Transverse colon (tissue), 4 donors: ENCODE measurements around the gene C2orf81. TPM values are rescaled to one million over a fixed set of nuclear protein-coding genes. Genes with fewer than 3 reads are reported as not detected.

Experiments used
- DNase-seq: peaks from one replicate; pipeline ENCODE4 v3.0.0-alpha.2; 2019
- H3K27ac ChIP-seq, 4 donors: fragments of 200-600 bp; sonication (generic); 2 replicates each; pipeline ENCODE4 v1.5.1; 2016 to 2018; ENCODE audit warnings: inconsistent platforms in 4 of 4
- H3K27me3 ChIP-seq: fragments of 200-600 bp; sonication (generic); 2 replicates; pipeline ENCODE4 v1.5.1; 2017; ENCODE audit warnings: inconsistent platforms
- H3K36me3 ChIP-seq, 4 donors: fragments of 200-600 bp; sonication (generic); 2 replicates each; pipeline ENCODE4 v1.5.1; 2017 to 2019; ENCODE audit warnings: inconsistent platforms in 4 of 4
- H3K4me1 ChIP-seq, 4 donors: fragments of 200-600 bp; sonication (generic); 2 replicates each; pipeline ENCODE4 v1.5.1; 2017 to 2020; ENCODE audit warnings: inconsistent platforms in 4 of 4
- H3K4me3 ChIP-seq, 4 donors: fragments of 200-600 bp; sonication (generic); 1 replicate in 1 of 4; 2 replicates in 3 of 4; pipeline versions ENCODE4 v1.5.1 to v1.6.1; 2017 to 2019; ENCODE audit warnings: inconsistent platforms in 4 of 4
- H3K9me3 ChIP-seq, 2 donors: fragments of 200-600 bp; sonication (generic); 2 replicates each; pipeline ENCODE4 v1.5.1; 2017 to 2019; ENCODE audit warnings: inconsistent platforms in 2 of 2
- EP300 ChIP-seq: sonication (generic); formaldehyde crosslinking; IDR thresholded peaks from one replicate; pipeline ENCODE4 v1.6.1; 2017; ENCODE audit warnings: antibody characterized with exemption, low read depth
- POLR2A ChIP-seq: fragments of 450-650 bp; IDR thresholded peaks from one replicate; pipeline ENCODE4 v1.6.1; 2016; ENCODE audit warnings: antibody characterized with exemption, mild to moderate bottlenecking, moderate library complexity
- POLR2AphosphoS5 ChIP-seq, 3 donors: sonication (generic); formaldehyde crosslinking; IDR thresholded peaks; one replicate each; pipeline ENCODE4 v1.6.1; 2016; ENCODE audit warnings: antibody characterized with exemption in 3 of 3
- WGBS, 2 donors: methylation state at CpG; one replicate each; pipeline ENCODE4 v1.1.5; 2018; ENCODE audit warnings: low coverage in 1 of 2; 5-methylcytosine and 5-hydroxymethylcytosine counted together
- in situ Hi-C, 4 donors: fragments of 200-750 bp; cut with MboI; loops; one replicate each; pipeline versions ENCODE4 v1.15.0 to v1.15.1; 2017; ENCODE audit warnings: low sequenced_read_pairs in 3 of 4, low pct_ligation_motif_present in 1 of 4, low pct_unique_long_range_greater_than_20kb in 1 of 4
- intact Hi-C: fragments of 100-400 bp; cut with DNase I; formaldehyde crosslinking; loops from one replicate; pipeline ENCODE4 v1.15.1; 2023; ENCODE audit warnings: low total_unique reads
- total RNA-seq, 4 donors: library from RNA; depleted of rRNA; stranded (reverse); fragments of >200 nt; gene quantifications; one replicate each; pipeline ENCODE4 v1.1.0, GENCODE V29; 2016
- TF ChIP-seq, protein P1 (sequence below), 5 experiments: fragments of 200-600 bp in 3 of 5; fragments of 450-650 bp in 2 of 5; sonication (generic) in 3 of 5; IDR thresholded peaks; 1 replicate in 2 of 5; 2 replicates in 3 of 5; pipeline ENCODE4 v1.5.1; 2016 to 2017; ENCODE audit warnings: antibody characterized with exemption in 5 of 5, inconsistent platforms in 3 of 5, mild to moderate bottlenecking in 2 of 5, moderate library complexity in 1 of 5

The C2orf81 gene
- total RNA-seq, 4 donors from 2014 or later, result 0.82 to 1.3 TPM; not detected in 2

DNA sequence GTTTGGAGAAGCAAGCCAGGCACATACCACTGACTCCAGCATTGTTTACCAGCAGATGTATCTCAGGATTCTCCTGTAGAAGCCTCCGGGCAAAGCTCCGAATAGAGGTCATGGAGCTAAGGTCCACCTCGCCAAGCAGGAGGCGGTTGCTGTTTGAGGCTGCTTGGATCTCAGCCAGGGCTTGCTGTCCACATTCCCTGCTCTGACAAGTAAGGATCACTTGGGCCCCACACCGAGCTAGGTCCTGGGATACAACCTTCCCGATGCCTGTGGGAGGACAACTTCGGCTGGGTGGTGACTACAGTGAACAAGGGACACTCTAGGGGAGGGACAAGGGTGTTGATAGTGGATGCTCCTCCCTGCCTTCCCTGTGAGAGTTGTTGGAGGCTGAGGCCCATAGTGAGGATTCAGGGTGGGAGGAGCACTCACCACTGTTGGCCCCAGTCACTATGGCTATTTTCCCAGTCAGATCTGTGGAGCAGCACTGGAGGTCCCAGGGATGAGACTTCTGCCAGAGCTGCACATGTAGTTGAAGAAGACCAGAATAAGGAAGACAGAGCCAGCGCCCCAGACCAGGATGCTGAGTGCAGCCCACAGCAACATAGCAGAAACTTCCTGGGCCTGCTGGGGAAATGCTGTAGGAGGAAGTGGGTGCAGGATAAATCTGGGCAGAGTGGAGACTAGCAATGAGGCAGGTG lies 8.3 kb downstream of the C2orf81 start:
- Histone ChIP-seq H3K4me3 (no peak overlapping the region), H3K27ac (no peak overlapping the region), H3K27me3 (no peaks in the 10 kb centered on the region), H3K9me3 (no peaks in the 10 kb centered on the region), H3K36me3 (no peaks in the 10 kb centered on the region), H3K4me1 (peaks cover 3 to 15% (median 10%) of the 10 kb centered on the region in 4 donors)
- in situ Hi-C loops, result no loop called here
- WGBS, 2 donors, result 48 to 60% methylated on average over 1 to 8 of the region's 8 CpGs
- no peak for DNase-seq
- intact Hi-C loops, result no loop called here
- TF ChIP-seq POLR2AphosphoS5 (IDR thresholded peaks at IDR 0.05), result no peak
- no peak for TF ChIP-seq EP300
- TF ChIP-seq, protein P1, sequence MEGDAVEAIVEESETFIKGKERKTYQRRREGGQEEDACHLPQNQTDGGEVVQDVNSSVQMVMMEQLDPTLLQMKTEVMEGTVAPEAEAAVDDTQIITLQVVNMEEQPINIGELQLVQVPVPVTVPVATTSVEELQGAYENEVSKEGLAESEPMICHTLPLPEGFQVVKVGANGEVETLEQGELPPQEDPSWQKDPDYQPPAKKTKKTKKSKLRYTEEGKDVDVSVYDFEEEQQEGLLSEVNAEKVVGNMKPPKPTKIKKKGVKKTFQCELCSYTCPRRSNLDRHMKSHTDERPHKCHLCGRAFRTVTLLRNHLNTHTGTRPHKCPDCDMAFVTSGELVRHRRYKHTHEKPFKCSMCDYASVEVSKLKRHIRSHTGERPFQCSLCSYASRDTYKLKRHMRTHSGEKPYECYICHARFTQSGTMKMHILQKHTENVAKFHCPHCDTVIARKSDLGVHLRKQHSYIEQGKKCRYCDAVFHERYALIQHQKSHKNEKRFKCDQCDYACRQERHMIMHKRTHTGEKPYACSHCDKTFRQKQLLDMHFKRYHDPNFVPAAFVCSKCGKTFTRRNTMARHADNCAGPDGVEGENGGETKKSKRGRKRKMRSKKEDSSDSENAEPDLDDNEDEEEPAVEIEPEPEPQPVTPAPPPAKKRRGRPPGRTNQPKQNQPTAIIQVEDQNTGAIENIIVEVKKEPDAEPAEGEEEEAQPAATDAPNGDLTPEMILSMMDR (IDR thresholded peaks at IDR 0.05), result no peak
- TF ChIP-seq POLR2A, result no peak

DNA sequence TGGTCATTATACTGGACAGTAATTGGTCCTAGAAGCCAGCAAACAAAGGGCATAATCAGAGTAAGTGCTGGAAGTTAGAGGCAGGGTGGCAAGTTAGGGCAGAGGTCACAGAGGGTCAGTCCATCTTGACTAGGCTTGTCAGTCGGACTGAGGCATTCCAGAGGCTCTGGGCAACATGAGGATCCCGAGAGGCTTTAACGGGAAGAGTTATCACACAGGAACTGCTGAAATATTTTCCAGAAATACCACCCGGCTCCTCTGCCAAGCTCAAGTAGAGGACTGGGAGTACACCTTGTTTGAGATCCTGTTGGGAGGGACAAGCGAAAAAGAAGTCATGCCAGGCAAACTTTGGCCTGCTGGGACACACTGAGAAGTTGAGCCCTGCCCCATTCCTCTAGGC lies 13.7 kb downstream of the C2orf81 start:
- no peaks in the 10 kb centered on the region for H3K36me3 ChIP-seq

DNA sequence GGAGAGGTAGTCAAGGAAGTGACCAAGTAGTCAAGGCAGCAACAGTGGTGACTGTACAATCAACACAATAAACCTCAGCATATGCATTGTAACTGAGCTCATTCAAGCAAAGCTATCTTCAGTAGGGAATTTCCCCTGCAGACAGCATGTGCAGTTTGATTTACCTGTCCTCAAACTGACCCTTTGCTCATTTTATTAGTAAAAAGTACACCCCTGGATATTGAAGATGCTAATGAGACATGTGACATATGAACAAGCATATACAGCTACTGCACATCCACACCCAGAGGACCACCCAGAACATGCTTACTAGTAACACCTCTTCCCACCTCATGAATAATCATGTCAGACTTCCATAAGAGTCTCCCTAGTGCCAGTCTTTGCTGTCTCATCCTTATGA lies 15.4 kb downstream of the C2orf81 start:
- H3K4me1 ChIP-seq, result no peaks in the 10 kb centered on the region
- H3K4me3 ChIP-seq, result no peak overlapping the region

More for the DNA sequence above, 13.7 kb downstream of the C2orf81 start:
- TF ChIP-seq EP300, result no peak
- TF ChIP-seq POLR2AphosphoS5 (IDR thresholded peaks at IDR 0.05), result no peak
- no peak for TF ChIP-seq POLR2A
- TF ChIP-seq, protein P1 (IDR thresholded peaks at IDR 0.05), result no peak
- no peak overlapping the region for H3K4me3 ChIP-seq
- no peak for DNase-seq
- intact Hi-C loops, result no loop called here
- H3K27ac ChIP-seq, result no peak overlapping the region
- in situ Hi-C loops, result no loop called here
- no peaks in the 10 kb centered on the region for H3K4me1 ChIP-seq
- H3K27me3 ChIP-seq, result no peaks in the 10 kb centered on the region
- WGBS, 2 donors, result 70 to 74% methylated on average over 4 to 5 of the region's 5 CpGs
- H3K9me3 ChIP-seq, result no peaks in the 10 kb centered on the region

DNA sequence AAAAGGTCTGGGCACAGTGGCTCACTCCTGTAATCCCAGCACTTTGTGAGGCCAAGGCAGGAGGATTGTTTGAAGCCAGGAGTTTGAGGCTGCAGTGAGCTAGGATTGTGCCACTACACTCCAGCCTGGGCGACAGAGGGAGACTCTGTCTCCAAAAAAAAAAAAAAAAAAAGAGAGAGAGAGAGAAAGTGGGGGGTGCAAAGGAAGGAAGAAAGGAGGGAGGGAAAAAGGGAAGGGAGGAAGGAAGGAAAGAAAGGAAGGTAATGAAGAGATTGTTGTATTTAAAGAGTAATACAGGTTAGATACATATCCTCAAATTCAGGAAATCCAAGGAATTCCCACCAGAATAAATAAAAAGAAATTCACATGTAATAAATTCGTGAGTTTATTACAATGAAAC lies 19.5 kb downstream of the C2orf81 start:
- no peak overlapping the region for H3K4me3 ChIP-seq
- 73 to 100% methylated on average over 1 to 2 of the region's 2 CpGs for WGBS, 2 donors
- H3K9me3 ChIP-seq, result no peaks in the 10 kb centered on the region
- no peaks in the 10 kb centered on the region for H3K27me3 ChIP-seq
- H3K36me3 ChIP-seq, result no peaks in the 10 kb centered on the region
- H3K27ac ChIP-seq, result no peak overlapping the region
- H3K4me1 ChIP-seq, result no peaks in the 10 kb centered on the region
- intact Hi-C loops, result no loop called here
- in situ Hi-C loops, result no loop called here
- TF ChIP-seq, protein P1 (IDR thresholded peaks at IDR 0.05), result no peak
- TF ChIP-seq POLR2A (no peak), EP300 (no peak), POLR2AphosphoS5 (IDR thresholded peaks at IDR 0.05) (no peak)
- DNase-seq, result no peak

More for the DNA sequence above, 15.4 kb downstream of the C2orf81 start:
- no peaks in the 10 kb centered on the region for H3K27me3 ChIP-seq
- no peak overlapping the region for H3K27ac ChIP-seq
- intact Hi-C loops (no loop called here), in situ Hi-C loops (no loop called here)
- H3K36me3 ChIP-seq, result no peaks in the 10 kb centered on the region
- no peak for DNase-seq
- no peaks in the 10 kb centered on the region for H3K9me3 ChIP-seq
- TF ChIP-seq POLR2AphosphoS5 (IDR thresholded peaks at IDR 0.05), result no peak
- TF ChIP-seq POLR2A, result no peak
- no peak for TF ChIP-seq EP300
- TF ChIP-seq, protein P1 (IDR thresholded peaks at IDR 0.05), result no peak
